DMS153 treated with DMSO at 0.1 percent for 48 hours (cell line): Measurements from ENCODE around the gene UNC5B.

Source experiments
- DNase-seq: peaks from one replicate; lab custom pipeline; 2025; ENCODE audit not compliant: unreplicated experiment; lab: John Stamatoyannopoulos, UW

Gene UNC5B

GRCh38 chr10:71338728-71339495, 126.5 kb downstream of the UNC5B start:
- DNase-seq = no peak

DNA sequence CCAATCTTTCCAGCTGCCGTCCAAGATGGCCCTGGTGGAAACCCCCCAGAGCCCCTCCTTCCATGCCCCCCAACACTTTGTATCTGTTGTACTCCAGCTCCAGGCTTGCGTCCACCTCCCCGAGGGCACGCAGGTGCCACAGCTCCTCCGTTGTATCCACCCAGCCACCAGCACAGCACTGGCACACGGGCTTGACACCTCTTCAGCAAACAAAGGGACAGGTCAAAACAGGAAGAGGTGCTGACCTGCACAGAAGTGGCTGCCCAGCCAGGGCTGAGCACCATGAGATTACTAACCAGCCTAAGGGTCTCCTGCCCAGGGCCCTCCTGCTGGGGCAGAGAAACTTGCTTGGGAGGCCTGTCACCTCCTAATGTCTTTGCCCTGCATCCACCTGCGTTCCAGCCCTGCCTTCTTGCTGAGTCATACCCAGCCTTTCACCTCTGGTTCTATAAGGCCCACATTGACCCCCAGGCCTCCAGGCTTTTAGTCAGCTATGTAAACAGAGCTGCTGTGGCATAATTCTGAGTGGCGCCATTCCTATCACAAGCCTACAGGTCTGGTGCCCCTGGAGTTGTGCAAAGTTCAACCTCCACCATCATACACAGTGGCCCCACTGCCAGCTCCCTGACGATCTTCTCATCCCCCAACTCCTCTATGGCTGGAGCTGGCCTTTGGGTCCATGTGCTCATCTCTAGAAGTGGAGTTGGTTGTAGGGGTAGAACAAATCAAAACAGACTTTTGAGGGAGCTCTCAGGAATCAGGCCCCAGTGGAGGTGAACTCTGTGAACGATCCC, 127.6 kb downstream of the UNC5B start:
- no peak for DNase-seq

DNA sequence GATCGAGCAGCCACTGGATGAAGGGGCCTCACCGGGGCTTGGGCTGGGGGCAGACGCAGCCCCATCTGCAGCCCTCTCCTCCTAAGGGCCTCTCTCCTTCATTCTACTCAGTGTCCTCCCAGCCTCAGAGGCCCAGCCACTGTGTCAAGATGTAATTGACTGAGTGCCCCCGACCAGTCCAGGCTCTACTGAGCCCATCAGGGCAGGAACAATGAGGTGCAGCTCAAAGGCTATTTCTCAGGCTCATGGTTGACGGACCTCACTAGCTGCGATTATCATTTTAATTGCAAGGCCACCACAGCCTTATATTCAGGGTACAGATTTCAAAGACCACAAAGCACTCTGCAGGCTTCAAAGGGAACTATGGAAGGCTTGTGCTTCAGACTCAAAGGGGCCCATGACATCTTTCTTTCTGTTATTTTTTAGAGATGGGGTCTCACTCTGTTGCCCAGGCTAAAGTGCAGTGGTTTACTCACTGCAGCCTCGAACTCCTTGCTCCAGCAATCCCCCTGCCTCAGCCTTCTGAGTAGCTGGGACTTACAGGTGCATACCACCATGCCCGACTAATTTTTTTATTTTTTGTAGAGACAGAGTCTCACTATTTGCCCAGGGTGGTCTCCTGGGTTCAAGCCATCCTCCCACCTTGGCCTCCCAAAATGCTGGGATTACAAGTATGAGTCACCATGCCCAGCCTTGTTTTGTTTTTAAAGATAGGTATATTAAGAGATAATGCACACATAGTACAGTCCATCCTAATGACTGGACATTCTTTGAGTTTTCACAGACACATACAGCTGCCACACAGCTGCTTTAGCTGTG, 130.4 kb downstream of the UNC5B start:
- DNase-seq = no peak

GRCh38 chr10:71343392-71343773, 131.0 kb downstream of the UNC5B start:
- no peak for DNase-seq

DNA sequence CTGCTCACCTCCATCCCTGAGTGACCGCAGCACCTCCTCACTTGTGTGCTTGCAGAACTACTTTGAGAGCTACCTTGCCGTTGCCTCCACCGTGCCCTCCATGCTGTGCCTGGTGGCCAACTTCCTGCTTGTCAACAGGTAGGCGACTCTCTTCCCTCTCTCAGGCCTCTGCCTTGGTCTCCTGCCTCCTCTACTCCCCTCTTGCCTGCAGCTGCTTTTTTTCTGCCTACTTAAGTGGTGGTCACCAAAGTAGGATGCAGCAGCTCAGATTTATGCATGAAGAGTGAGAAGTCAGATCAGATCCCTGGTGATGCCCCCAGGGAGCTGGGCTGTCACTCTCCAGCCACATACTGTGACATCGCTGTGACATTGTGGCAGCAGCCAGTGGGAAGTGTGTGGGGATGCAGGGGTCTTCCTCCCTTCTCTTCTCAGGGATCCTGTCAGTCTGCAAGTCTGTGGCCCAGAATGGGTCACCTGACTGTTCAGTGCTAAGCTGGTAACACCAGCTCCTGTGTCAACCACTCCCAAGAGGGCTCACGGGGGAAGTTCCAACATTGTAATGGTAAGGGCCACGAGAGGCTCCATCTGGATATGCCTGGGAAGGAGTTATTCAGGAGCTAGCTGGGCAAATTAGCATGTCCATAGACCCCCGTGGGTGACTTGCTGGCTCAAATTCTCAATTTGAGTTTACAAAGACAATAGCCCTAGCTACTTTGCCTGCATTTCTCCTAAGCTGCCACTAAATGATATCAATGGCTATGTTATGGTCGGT, 132.0 kb downstream of the UNC5B start:
- DNase-seq = no peak

DNA sequence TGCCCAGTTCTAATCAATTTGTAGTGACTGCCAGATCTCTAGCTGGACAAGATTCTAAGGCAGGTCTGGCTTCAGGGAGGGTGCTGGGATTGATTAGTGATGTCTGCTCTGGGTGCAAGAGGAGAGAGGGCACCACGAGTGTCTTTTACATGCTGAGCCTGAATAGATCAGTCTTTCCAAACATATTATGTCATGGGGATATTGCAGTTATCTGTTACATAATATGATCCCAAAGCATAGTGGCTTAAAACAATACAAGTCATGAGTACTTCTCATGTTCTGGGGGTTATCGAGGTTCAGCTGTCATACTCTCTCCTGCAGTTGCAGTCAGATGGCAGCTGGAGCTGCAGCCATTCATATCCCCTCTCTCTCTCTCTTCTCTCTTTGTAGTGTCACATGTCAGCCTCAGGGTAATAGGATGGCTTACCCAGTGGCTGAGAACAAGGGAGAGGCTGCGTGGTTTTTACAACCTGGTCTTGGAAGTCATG, 132.7 kb downstream of the UNC5B start:
- no peak for DNase-seq

- no peak for DNase-seq
Observed at GRCh38 chr10:71345694-71346093, 133.3 kb downstream of the UNC5B start.

GRCh38 chr10:71346731-71347130, 134.4 kb downstream of the UNC5B start:
- no peak for DNase-seq

DNA sequence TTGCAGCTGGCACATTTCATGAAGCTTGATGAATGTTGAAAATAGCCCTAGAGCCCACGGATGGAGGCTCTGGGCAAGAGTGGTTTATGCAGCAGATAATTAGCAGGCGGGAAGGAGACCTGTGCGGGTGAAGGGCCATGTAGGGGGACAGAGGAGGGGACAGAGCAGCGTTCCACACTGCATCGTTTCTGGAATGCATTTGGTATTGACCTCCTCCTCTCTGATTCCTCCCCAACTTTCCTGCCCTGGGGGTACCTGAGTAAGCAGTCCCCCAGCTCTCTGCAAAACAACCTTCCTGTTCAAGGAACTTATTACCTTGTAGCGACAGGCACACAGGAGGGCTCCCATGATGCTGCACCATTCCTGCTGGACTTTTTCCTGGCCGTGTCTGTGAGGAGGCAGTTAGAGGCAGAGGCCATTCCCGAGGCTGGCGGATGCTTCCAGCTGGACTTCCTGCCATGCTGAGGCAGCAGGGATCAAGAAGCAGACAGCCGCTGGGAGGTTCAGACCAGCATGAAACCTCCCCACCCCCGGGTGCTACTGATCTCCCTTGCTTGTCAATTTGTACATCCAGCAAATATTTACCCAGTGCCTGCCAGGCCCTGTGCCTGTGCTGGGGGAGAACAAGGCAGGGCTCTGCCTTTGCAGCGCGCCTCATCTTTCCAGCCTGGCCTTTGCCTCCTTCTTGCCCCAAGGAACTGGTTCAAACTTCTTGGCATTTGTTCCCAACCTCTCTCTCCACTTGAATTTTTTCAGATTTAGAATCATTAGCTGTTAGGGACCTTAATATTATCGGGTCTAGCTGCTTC, 135.4 kb downstream of the UNC5B start:
- DNase-seq = peak; percentile 30

DNA sequence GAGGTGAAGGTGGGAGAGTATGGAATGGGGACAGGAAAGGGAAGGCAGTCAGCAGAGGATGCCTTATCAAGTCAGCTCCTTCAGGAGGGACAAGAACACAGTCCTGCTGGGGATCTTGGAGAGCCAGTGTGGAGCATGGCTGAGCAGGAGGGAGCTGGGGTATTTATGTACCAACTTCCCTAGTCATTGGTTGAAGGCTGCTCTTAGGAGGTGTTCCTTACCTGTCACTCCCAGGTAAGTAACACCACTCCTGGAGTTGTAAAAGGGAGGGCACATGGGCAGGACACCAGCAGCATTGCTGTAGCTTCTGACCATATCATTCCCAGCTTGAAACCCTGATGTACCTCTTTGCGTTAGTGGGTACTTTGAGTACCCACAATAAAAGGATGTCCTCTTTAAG, 136.5 kb downstream of the UNC5B start:
- DNase-seq = no peak

- no peak for DNase-seq
Observed at GRCh38 chr10:71349406-71349805, 137.0 kb downstream of the UNC5B start.

GRCh38 chr10:71351087-71351486, 138.7 kb downstream of the UNC5B start:
- no peak for DNase-seq

DNA sequence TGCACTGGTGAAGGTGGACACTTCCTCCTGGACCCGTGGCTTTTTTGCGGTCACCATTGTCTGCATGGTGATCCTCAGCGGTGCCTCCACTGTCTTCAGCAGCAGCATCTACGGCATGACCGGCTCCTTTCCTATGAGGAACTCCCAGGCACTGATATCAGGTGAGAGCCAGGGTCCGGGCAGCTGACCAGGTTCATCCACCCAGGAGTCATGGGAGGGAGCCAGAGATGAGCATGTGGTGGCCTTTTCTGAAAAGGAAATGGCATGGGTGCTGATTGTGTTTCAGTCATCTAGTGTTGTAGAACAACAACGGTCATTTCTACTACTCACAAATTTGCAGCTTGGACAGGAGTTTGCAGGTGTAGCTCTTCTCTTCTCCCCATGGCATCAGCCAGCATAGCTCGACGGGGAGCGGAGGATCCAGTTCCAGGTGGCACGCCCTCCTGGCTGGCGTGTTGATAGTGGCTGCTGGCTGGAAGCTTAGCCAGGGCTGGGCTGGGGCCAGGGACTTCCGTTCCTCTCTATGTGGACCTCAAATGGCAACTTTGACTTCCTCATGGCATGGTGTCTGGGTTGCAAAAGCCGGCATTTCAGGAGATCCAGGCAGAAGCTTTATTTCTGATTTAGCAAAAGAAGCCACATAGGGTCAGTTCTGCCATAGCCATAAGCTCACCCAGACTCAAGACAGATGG, 139.4 kb downstream of the UNC5B start:
- no peak for DNase-seq
